GM18858 (cell line): ENCODE measurements around the gene ADH7.
A peak's percentile ranks its signal among the peaks of the same experiment; 100 is the strongest.
"Not testable (repeated sequence)": the region's sequence is repeated elsewhere in the genome, so short reads cannot be mapped to it uniquely, and the experiment has no call there.

ENCODE experiments used
- ATAC-seq: cut with Tn5 transposase; IDR thresholded peaks from one replicate; pipeline ENCODE4 v1.9.1; 2021; ENCODE audit not compliant: unreplicated experiment

The ADH7 gene

DNA sequence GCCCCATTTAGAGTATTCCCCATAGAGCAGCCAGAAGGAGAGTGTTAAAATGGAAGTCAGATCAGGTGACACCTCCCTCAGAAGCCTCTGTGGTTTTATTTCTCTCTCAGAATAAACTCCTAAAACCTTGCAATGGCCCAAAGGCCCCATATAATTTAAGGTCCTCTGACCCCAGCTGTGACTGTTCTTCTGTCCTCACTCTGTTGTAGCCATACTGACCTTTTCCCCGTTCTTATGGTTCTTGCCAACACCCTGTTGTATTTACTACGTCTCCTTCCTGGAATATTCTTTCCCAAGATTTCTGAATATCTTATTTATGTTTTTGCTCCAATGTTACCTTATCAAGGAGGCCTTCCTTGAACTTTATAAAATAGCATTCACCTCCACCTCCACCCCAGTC is 18.0 kb downstream of the ADH7 start:
- no peak for ATAC-seq

DNA sequence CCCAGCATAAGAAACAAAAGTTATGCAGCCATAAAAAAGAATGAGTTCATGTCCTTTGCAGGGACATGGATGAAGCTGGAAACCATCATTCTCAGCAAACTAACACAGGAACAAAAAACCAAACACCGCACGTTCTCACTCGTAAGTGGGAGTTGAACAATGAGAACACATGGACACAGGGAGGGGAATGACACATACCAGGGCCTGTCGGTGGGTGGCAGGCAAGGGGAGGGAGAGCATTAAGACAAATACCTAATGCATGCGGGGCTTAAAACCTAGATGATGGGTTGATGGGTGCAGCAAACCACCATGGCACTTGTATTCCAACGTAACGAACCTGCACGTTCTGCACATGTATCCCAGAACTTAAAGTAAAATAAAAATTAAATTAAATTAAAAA is 19.4 kb downstream of the ADH7 start:
- not testable (repeated sequence) for ATAC-seq

DNA sequence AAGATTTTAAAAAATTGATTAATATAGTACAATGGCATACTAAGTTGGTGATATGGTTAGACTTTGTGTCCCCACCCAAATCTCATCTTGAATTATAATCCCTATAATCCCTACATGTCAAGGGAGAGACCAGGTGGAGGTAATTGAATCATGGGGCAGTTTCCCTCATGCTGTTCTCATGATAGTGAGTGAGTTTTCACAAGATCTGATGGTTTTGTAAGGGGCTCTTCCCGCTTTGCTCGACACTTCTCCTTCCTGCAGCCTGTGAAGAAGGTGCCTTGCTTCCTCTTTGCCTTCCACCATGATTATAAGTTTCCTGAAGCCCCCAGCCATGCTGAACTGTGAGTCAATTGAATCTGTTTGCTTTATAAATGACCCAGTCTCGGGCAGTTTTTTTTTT is 20.2 kb downstream of the ADH7 start:
- not testable (repeated sequence) for ATAC-seq

DNA sequence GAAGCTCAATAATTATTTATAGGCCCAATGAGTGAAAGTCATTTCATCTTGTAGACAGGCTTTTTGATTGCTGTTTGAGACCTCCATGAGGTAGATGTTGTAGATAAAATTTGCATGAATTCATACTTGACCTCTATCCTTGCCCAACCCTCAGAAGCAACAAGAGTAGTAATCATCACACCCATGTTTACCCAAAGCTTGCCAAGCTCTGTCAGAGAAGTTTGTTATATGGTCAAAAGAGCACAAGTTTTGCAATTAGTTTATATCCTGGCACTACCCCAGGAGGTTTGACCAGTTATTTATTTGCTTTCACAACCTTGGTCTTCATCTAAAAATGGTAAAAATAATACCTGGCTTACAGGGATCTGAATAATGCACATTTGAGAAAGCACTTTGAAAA is 20.7 kb downstream of the ADH7 start:
- no peak for ATAC-seq

DNA sequence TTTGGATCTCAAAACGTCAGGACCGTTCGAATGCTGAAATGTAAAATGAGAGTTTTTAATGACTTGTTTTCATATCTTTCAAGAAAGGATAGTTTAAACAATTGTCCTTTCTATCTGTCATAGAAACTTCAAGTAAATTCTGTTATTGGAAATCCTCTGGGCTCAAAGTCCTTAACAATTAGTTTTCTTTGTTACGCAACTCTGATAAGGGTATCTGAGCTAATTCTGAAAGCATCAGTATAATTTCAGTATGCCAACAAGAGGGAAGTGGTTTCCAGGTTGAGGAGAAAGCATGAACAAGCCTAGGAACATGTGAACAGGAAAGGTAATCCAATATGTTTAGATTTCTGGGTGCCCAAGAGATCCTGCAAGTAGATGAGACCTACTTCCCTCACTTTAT is 22.0 kb downstream of the ADH7 start:
- ATAC-seq, result no peak

DNA sequence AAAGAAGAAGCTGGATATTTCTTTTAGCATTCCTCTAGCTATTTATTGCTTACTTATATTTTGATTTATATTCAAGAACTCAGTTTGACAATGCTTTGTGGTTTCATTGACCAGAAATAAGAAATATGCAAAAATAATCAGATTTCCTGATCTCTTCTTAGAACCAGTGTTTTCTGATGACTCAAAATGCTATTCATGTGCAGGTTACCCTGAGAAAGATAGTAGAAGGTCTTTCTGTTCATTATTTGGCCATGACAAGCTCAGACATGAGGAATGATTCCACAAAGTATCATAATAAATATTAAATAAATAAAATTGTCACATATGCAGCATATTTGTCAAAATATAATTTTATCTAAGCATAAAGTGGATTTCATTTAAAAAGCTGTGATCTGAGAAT is 24.1 kb downstream of the ADH7 start:
- ATAC-seq, result no peak

GRCh38 chr4:99410075-99410474 is 25.1 kb downstream of the ADH7 start:
- ATAC-seq, result no peak

GRCh38 chr4:99408346-99408745 is 26.8 kb downstream of the ADH7 start:
- ATAC-seq, result no peak

- peak; percentile 15 for ATAC-seq
Observed at GRCh38 chr4:99405433-99406115, 29.6 kb downstream of the ADH7 start.

GRCh38 chr4:99404595-99405287 is 30.4 kb downstream of the ADH7 start:
- ATAC-seq, result peak; percentile 82

GRCh38 chr4:99403380-99404184 is 31.6 kb downstream of the ADH7 start:
- peak; percentile 69 for ATAC-seq

- no peak for ATAC-seq
Observed at GRCh38 chr4:99402765-99403164, 32.4 kb downstream of the ADH7 start.

GRCh38 chr4:99400831-99401230 is 34.3 kb downstream of the ADH7 start:
- no peak for ATAC-seq

DNA sequence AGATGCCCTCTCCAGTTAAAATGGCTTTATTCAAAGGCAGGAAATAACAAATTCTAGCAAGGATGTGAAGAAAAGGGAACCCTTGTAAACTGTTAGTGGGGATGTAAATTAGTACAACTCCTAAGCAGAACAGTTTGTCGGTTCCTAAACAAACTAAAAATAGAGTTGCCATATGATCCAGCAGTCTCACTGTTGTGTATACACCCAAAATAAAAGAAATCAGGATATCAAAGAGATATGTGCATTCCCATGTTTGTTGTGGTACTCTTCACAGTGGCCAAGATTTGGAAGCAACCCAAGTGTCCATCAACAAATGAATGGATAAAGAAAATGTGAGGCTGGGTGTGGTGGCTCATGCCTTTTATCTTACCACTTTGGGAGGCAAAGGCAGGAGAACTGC is 36.1 kb downstream of the ADH7 start:
- no peak for ATAC-seq

DNA sequence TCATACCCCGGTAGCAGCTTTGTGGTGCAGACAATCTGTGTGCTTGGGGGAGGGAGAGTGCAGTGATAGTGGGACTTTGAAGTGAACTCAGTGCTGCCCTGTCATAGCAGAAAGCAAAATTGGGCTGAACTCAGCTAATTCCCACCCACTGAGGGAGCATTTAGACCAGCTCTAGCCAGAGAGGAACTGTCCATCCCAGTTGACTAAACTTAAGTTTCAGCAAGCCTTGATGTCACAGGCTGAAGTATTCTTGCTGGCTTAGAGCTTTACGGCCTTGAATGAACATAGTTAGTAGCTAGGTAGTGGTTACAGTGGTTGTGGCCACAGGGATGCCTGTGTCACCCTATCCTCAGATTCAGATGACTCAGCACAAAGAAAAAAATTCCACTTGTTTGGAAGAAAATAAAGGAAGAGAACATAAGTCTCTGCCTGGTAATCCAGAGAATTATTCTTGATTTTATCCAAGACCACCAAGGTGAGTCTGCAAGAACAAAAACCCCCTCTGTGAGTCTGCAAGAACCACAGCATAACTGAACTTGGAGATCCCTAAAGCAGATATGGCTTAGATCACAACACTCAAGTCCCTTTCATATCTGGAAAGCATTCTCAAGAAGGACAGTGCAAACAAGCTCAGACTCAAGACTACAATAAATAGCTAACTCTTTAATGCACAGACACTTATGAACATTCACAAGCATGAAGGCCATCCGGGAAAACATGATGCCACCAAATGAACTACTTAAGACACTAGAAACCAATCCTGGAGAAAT is 39.4 kb downstream of the ADH7 start:
- ATAC-seq, result no peak

- no peak for ATAC-seq
Observed at GRCh38 chr4:99394896-99395295, 40.2 kb downstream of the ADH7 start.

DNA sequence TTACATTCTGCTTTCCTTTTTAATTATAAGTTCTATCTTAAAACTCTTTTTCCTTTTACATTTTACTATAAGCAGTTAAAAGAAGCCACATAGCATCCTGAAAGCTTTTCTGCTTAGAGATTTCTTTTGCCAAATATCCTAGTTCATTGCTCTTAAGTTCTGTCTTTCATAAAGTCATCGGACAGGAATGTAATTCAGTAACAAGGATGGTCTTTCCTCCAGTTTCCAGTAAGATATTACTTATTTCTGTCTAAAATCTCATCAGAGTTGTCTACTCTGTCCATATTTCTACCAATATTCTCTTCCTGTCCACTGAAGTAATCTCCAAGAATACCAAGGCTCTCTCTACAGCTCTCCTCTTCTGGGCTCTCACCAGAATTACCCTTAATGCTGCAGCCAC is 45.1 kb downstream of the ADH7 start:
- no peak for ATAC-seq

DNA sequence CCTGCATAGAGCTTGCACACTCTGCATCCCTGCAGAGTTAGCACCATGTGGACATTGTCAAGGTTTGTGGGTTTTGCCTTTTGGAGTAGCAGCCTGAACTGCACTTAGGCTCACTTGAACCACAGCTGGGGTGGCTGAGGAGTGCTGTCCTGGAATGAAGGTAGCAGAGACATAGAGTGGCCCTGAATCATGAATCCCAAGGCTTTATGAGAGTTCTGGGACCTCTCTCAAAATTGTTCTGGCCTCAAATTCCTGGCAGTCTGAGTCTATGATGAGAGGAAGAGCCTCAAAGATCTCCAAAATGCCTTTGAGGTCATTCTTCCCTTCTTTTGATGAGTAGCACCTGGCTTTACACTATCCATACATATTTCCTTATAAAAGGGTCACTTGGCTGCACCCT is 45.5 kb downstream of the ADH7 start:
- no peak for ATAC-seq

DNA sequence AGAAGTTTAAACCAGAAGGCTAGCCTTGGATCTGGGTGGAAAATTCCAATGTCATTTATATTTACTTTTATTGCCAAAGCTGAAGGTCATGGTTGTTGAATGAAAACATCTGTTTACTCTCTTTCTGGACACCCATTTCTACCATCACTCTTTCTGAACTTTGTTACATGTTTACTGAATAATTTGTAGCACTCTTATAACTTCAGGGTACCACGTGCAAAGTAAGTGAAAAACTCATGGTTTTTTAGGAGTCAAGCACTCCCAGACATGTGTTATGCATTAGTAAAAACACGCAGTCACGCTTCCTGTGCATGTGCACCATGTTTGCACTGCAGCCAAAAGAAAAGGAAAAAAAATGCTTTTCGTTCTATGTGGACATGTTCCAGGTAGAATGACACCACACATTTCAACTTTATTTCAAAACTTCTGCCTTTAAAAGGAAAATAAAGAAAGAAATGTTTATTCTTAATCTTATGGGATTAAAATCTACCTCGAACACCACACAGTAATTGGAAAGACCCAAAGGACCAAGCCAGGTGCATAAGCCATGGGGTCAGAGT is 51.2 kb downstream of the ADH7 start:
- no peak for ATAC-seq

DNA sequence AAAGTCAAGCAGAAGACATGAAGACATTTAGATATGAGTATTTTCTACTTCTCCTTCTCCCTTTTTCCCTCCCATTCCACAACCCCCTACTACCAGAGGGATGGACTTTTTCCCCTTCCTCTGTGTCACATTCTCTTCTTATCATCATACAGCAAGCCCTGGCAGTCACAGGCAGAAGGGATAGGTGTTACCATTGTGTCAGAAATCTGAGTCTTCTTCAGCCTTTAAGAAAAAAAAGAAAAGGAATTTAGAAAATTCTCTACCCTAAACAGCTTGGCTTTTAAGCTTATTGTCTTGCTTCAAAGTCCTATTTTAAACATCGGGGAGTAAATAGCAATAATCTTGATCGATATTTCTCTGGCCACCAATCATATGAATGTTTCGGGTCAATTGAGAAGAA is 51.7 kb downstream of the ADH7 start:
- no peak for ATAC-seq
